ENCODE data around the gene TMC8.

TMC8 gene

GRCh38 chr17:78125138-78125913 lies 5.2 kb upstream of the TMC8 start:
- DNase-seq, result no peak

- DNase-seq, result no peak
Observed at GRCh38 chr17:78125976-78126894, 4.3 kb upstream of the TMC8 start.

GRCh38 chr17:78126895-78127238 lies 3.7 kb upstream of the TMC8 start:
- no peak for DNase-seq

GRCh38 chr17:78127239-78127887 lies 3.2 kb upstream of the TMC8 start:
- no peak for DNase-seq

GRCh38 chr17:78127888-78128550 lies 2.6 kb upstream of the TMC8 start:
- no peak for DNase-seq

GRCh38 chr17:78128551-78129350 lies 1.8 kb upstream of the TMC8 start, which contains the start of gene TMC6:
TSS of gene TMC6 (minus strand) at chr17:78128755. CDS start at chr17:78126832, 1,923 bp downstream.
- no peak for DNase-seq

GRCh38 chr17:78129351-78130089 lies 1.1 kb upstream of the TMC8 start:
- DNase-seq, result no peak

- DNase-seq, result no peak
Observed at GRCh38 chr17:78130090-78130436, 508 bp upstream of the TMC8 start.

- no peak for DNase-seq
Observed at GRCh38 chr17:78131172-78132083, 857 bp downstream of the TMC8 start.

GRCh38 chr17:78132084-78132676 lies 1.6 kb downstream of the TMC8 start:
- no peak for DNase-seq

GRCh38 chr17:78132767-78133178 lies 2.2 kb downstream of the TMC8 start:
- DNase-seq, result no peak

- DNase-seq, result no peak
Observed at GRCh38 chr17:78133179-78133951, 2.8 kb downstream of the TMC8 start.

- DNase-seq, result no peak
Observed at GRCh38 chr17:78133971-78134898, 3.7 kb downstream of the TMC8 start.

GRCh38 chr17:78134899-78135385 lies 4.4 kb downstream of the TMC8 start:
- no peak for DNase-seq

- DNase-seq, result no peak
Observed at GRCh38 chr17:78135858-78136500, 5.4 kb downstream of the TMC8 start.

- no peak for DNase-seq
Observed at GRCh38 chr17:78137392-78138203, 7.0 kb downstream of the TMC8 start.
